K562 (cell line): Measurements from ENCODE around the gene DUXB. TPM values are rescaled to one million over a fixed set of nuclear protein-coding genes. Genes with fewer than 3 reads are reported as not detected.

Experiments
- CBFA2T2 ChIP-seq: fragments of 450-650 bp; conservative IDR thresholded peaks from 2 replicates; pipeline ENCODE4 v1.6.1; 2017; ENCODE audit warnings: mild to moderate bottlenecking
- CEBPB ChIP-seq: fragments of 450-650 bp; IDR thresholded peaks from 2 replicates; pipeline ENCODE4 v1.6.1; 2016; ENCODE audit warnings: missing genetic modification characterization, missing compliant biosample characterization
- DNMT1 ChIP-seq: fragments of 450-650 bp; IDR thresholded peaks from 2 replicates; pipeline ENCODE4 v1.6.1; 2016; ENCODE audit warnings: antibody characterized with exemption, mild to moderate bottlenecking
- FIP1L1 ChIP-seq: fragments of 200-400 bp; formaldehyde crosslinking; IDR thresholded peaks from 2 replicates; pipeline ENCODE4 v1.6.1; 2018; ENCODE audit warnings: mild to moderate bottlenecking, low read depth, low read length; ENCODE audit not compliant: poor library complexity, severe bottlenecking
- HOMEZ ChIP-seq: fragments of 250-450 bp; sonication (Bioruptor Pico); IDR thresholded peaks from 2 replicates; pipeline ENCODE4 v1.4.0; 2020; ENCODE audit warnings: mild to moderate bottlenecking, moderate library complexity
- IRF9 ChIP-seq: fragments of 450-650 bp; IDR thresholded peaks from 2 replicates; pipeline ENCODE4 v1.6.1; 2016; ENCODE audit warnings: missing biosample characterization, missing genetic modification characterization
- LCOR ChIP-seq: sonication (generic); formaldehyde crosslinking; IDR thresholded peaks from 2 replicates; pipeline ENCODE4 v1.8.0; 2022; ENCODE audit warnings: mild to moderate bottlenecking, missing genetic modification reagents
- MECOM ChIP-seq: fragments of 250-450 bp; sonication (Bioruptor Pico); IDR thresholded peaks from 2 replicates; pipeline ENCODE4 v1.8.0; 2022; ENCODE audit warnings: inconsistent platforms
- NFXL1 ChIP-seq: fragments of 450-650 bp; formaldehyde crosslinking; IDR thresholded peaks from 2 replicates; pipeline ENCODE4 v1.4.0; 2021; ENCODE audit warnings: mild to moderate bottlenecking
- PURB ChIP-seq: sonication (generic); formaldehyde crosslinking; IDR thresholded peaks from 2 replicates; pipeline ENCODE4 v1.9.0; 2021; ENCODE audit warnings: low read depth, mild to moderate bottlenecking, missing genetic modification reagents
- RBM25 ChIP-seq: fragments of 200-400 bp; formaldehyde crosslinking; IDR thresholded peaks from 2 replicates; pipeline ENCODE4 v1.6.1; 2018; ENCODE audit warnings: low read length, low read depth, moderate library complexity; ENCODE audit not compliant: severe bottlenecking
- SNAPC5 ChIP-seq: fragments of 250-450 bp; sonication (Bioruptor Pico); IDR thresholded peaks from 2 replicates; pipeline ENCODE4 v1.8.0; 2021; ENCODE audit warnings: moderate library complexity, mild to moderate bottlenecking, inconsistent platforms
- SUPT5H ChIP-seq: fragments of 450-650 bp; IDR thresholded peaks from 2 replicates; pipeline ENCODE4 v1.6.1; 2016
- TCFL5 ChIP-seq: fragments of 250-450 bp; sonication (Bioruptor Pico); conservative IDR thresholded peaks from 2 replicates; pipeline ENCODE4 v1.6.1; 2021; ENCODE audit warnings: mild to moderate bottlenecking, moderate library complexity, matching md5 sums
- THAP7 ChIP-seq: fragments of 250-450 bp; sonication (Bioruptor Pico); IDR thresholded peaks from 2 replicates; pipeline ENCODE4 v1.5.0; 2021
- TOE1 ChIP-seq, 2 experiments: fragments of 450-650 bp in 1 of 2; sonication (generic) in 1 of 2; formaldehyde crosslinking in 1 of 2; IDR thresholded peaks; 2 replicates each; pipeline versions ENCODE4 v1.7.1 to v1.8.0; 2016 to 2022; ENCODE audit warnings: borderline replicate concordance in 2 of 2, mild to moderate bottlenecking in 2 of 2, antibody characterized with exemption in 1 of 2, inconsistent platforms in 1 of 2, low read depth in 1 of 2, missing genetic modification reagents in 1 of 2, moderate library complexity in 1 of 2
- UBTF ChIP-seq, 2 experiments: IDR thresholded peaks; 2 replicates each; pipeline ENCODE4 v1.6.1; 2012; ENCODE audit warnings: improper control_type of control experiment in 2 of 2, low read depth in 2 of 2, low read length in 2 of 2, borderline replicate concordance in 1 of 2
- ZBTB33 ChIP-seq: sonication (generic); formaldehyde crosslinking; IDR thresholded peaks from 2 replicates; pipeline ENCODE4 v1.8.1; 2023; ENCODE audit warnings: mild to moderate bottlenecking, missing genetic modification reagents
- ZNF217 ChIP-seq: sonication (generic); formaldehyde crosslinking; IDR thresholded peaks from 2 replicates; pipeline ENCODE4 v1.8.0; 2022; ENCODE audit warnings: mild to moderate bottlenecking, missing genetic modification reagents
- ZNF316 ChIP-seq: fragments of 450-650 bp; IDR thresholded peaks from 2 replicates; pipeline ENCODE4 v1.6.1; 2016
- ZNF507 ChIP-seq: conservative IDR thresholded peaks from 2 replicates; pipeline ENCODE4 v1.6.1; 2017; ENCODE audit warnings: missing genetic modification characterization, missing compliant biosample characterization
- ZNF589 ChIP-seq: fragments of 200-800 bp; sonication (Bioruptor generic); IDR thresholded peaks from 2 replicates; pipeline ENCODE4 v1.6.1; 2016; ENCODE audit warnings: low read depth, missing genetic modification characterization, missing compliant biosample characterization
- ZNF830 ChIP-seq: fragments of 250-450 bp; sonication (Bioruptor Pico); IDR thresholded peaks from 2 replicates; pipeline ENCODE4 v1.5.0; 2021; ENCODE audit warnings: mild to moderate bottlenecking
- polyA plus RNA-seq, 8 experiments: library from polyadenylated mRNA; depleted of rRNA in 4 of 8; stranded (reverse) in 5 of 8; unstranded in 3 of 8; fragments of >200 nt; fragmentation: Nextera tagmentation in 2 of 8; fragmentation: Illumina TruSeq in 1 of 8; extraction: Ambion mirVana in 2 of 8; extraction: Trizol in 1 of 8; gene quantifications; 2 replicates each; pipeline versions ENCODE4 v1.2.1 to v1.2.3, GENCODE V29; 2011 to 2014; ENCODE audit warnings: inconsistent platforms in 1 of 8, missing spikeins in 1 of 8
- total RNA-seq, 7 experiments: library from RNA; depleted of rRNA in 6 of 7; stranded (reverse); fragments of >200 nt in 6 of 7; fragmentation: Illumina TruSeq in 2 of 7; extraction: Trizol in 2 of 7; gene quantifications; 2 replicates each; pipeline versions ENCODE4 v1.2.1 to v1.2.3, GENCODE V29; 2011 to 2021; ENCODE audit warnings: low replicate concordance in 1 of 7

DUXB gene
- total and polyA plus RNA-seq, 9 of the 15 experiments (the other 6 are each of a cell fraction or from before 2014, with no cell fraction given), result not detected

- TF ChIP-seq ZBTB33 (CRISPR knock-in tag) (no peak), UBTF (IDR thresholded peaks at IDR 0.05; ENCODE audit: borderline replicate concordance in 1 of 2, low read depth in 2 of 2, low read length in 2 of 2) (no peak), ZNF316 (no peak), DNMT1 (no peak), HOMEZ (CRISPR knock-in tag) (no peak), ZNF830 (CRISPR knock-in tag) (no peak), RBM25 (no peak), SUPT5H (no peak), ZNF589 (CRISPR knock-in tag) (no peak), TCFL5 (CRISPR knock-in tag) (no peak), SNAPC5 (no peak), TOE1 (IDR thresholded peaks at IDR 0.05; ENCODE audit: borderline replicate concordance) (no peak), TOE1 (CRISPR knock-in tag; IDR thresholded peaks at IDR 0.05; ENCODE audit: borderline replicate concordance, low read depth) (no peak), PURB (CRISPR knock-in tag) (no peak), ZNF507 (no peak), MECOM (CRISPR knock-in tag) (peak; percentile 57; the same call in 1 of the 2 replicates), LCOR (no peak), ZNF217 (CRISPR knock-in tag) (no peak), NFXL1 (CRISPR knock-in tag) (no peak), CBFA2T2 (peak; percentile 80), FIP1L1 (no peak), CEBPB (tag) (peak; percentile 62), IRF9 (tag) (no peak), THAP7 (CRISPR knock-in tag) (no peak)
These were observed 981 bp upstream of the DUXB start (continued) for GRCh38 chr16:75702242-75702641.
